SKM-1 (cell line): Measurements from ENCODE around the gene UBAC1.
"Not testable (repeated sequence)": the region's sequence is repeated elsewhere in the genome, so short reads cannot be mapped to it uniquely, and the experiment has no call there.

Experiments
- DNase-seq: peaks from one replicate; lab custom pipeline; 2025; ENCODE audit not compliant: unreplicated experiment; lab: John Stamatoyannopoulos, UW

UBAC1 gene

GRCh38 chr9:135902655-135903357 lies 58.4 kb downstream of the UBAC1 start:
- no peak for DNase-seq

GRCh38 chr9:135901826-135902225 lies 59.3 kb downstream of the UBAC1 start:
- DNase-seq = no peak

DNA sequence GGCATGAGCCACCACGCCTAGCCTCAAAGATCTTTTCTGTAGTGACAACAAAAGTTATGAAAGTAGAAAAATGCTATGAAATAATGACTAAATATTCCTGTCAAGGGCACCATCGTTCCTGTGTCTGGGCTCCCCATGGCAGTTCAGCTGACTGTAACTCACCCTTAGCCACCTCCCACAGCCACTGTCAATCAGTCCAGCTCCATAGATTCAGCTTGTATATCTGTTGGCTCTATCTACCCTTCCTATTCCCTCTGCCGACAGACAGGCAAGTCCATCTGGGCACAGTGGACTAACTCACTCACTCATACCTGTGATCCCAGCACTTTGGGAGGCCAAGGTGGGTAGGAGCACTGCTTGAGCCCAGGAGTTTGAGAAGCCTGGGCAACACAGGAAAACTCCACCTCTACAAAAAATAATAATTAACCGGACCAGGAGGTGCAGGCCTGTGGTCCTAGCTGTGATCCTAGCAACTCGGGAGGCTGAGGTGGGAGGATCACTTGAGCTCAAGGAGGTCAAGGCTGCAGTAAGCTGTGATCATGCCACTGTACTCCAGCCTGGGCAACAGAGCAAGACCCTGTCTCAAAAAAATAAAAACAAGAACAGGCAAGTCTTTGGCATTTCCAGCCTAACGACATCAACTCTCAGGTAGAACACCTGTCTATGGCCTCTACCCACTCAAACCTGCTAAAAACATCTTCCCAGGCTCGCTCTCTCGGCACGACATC lies 60.0 kb downstream of the UBAC1 start:
- DNase-seq = no peak

GRCh38 chr9:135898634-135899407 lies 62.4 kb downstream of the UBAC1 start:
- no peak for DNase-seq

DNA sequence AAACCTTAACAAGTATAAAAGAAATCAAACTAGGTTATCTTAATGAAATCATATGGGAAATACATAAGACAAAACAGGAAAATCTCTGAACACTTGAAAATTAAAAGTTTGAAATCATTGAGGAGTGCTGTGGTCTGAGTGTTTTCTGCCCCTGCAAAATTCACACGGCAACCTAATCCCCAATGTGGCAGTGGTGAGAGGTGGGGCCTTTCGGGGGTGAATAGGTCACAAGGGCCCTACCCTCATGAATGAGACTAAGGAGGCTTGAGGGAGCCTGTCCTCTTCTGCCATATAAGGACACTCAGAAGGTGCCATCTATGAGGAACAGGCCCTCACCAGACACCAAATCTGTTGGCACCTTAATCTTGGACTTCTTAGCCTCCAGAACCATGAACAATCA lies 64.5 kb downstream of the UBAC1 start:
- no peak for DNase-seq

DNA sequence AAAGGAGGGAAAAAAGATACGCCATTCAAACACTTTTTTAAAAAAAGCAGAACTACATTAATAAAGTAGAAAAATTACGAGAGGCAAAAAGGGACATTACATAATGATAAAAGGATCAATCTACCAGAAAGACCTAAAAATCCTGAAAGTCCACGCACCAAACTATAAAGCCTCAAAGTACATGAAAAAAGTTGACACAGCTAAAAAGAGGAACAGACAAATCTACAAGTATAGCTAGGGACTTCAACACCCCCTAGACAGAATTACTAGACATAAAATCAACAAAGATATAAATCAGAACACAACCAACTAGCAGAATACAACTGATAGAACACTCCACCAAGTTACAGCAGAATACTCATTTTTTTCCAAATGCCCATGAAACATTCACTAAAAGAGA lies 65.0 kb downstream of the UBAC1 start:
- DNase-seq = no peak

- no peak for DNase-seq
Observed at GRCh38 chr9:135895202-135895848, 65.8 kb downstream of the UBAC1 start.

DNA sequence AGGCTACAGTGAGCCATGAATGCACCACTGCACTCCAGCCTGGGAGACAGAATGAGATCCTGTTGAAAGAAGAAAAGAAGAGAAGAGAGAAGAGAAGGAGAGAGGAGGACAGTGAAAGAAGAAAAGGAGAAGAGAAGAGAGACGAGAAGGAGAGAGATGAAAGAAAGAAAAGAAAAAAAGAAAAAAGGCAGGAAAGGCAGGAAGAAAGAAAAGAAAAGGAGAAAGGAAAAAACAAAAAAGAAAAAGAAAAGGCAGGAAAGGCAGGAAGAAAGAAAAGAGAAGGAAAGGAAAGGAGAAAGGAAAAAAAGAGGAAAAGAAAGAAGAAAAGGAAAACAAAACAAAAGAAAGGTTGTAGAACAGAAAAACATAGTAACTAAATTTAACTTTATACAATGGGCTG lies 68.1 kb downstream of the UBAC1 start:
- no peak for DNase-seq

GRCh38 chr9:135892327-135892726 lies 68.8 kb downstream of the UBAC1 start:
- not testable (repeated sequence) for DNase-seq

- no peak for DNase-seq
Observed at GRCh38 chr9:135891027-135891631, 70.0 kb downstream of the UBAC1 start.

DNA sequence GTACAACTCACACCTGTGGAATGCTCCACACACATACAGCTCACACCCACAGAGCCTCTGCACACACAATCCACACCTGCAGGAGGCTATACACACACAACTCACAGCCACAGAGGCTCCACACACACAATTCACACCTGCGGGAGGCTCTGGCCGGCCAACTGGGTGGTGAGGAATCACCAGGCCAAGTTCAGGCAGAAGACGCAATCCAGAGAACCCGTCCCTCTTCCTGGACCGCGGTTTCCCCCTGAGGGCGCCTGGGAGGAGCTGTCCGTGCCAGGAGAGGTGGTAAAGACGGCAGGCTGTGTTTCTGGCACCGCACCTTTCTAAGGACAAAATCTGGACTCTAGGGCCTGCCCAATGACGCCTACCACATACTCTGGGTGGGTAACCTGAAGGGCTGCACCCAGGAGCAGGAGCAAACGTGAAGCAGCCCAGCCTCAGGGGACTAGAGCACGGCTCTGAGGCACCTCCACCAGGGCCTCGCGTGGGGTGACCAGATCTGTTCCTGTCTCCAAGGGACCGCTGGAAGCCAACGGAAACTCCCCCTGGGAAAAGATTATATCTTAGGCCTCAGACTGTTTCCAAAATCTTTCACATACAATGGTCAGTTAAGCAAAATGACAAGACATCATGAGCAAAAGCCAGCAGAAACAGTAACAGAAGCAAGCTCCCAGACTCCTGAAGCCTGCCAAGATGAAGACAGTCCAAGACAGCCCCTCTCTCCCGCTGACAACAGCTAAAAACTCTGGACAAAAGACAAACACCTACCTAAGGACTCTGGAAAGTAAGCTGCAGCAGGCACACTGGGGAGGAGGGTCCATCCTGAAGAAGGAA lies 70.8 kb downstream of the UBAC1 start:
- no peak for DNase-seq

DNA sequence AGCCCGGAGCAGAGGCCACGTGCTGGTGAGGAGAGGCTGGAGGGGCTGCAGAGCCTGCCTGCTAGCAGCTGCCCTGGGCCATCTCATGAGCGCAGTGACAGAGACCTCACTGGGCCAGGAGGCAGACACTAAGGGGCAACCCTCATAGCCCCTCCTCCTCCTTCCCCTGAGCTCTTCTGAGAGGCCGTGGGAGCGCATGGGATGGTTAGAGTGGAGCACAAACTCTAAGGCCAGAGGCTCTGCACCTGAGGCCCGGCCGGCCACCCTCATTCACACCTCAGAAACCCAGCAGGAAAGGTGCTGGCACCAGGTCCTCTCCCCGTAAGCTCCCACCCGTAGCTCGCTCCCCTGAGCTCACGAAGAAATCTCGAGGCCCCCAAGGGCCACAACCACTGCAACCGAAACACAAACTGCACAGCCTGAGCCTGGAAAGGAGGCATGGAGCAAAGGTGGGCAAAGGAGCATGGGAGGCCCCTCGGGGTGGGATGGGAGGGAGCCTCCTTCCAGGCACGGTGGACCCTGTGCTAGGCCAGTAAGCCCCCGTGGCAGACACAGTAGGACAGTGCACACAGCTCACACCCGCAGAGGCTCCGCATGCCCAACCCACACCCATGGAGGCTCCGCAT lies 71.5 kb downstream of the UBAC1 start:
- no peak for DNase-seq

DNA sequence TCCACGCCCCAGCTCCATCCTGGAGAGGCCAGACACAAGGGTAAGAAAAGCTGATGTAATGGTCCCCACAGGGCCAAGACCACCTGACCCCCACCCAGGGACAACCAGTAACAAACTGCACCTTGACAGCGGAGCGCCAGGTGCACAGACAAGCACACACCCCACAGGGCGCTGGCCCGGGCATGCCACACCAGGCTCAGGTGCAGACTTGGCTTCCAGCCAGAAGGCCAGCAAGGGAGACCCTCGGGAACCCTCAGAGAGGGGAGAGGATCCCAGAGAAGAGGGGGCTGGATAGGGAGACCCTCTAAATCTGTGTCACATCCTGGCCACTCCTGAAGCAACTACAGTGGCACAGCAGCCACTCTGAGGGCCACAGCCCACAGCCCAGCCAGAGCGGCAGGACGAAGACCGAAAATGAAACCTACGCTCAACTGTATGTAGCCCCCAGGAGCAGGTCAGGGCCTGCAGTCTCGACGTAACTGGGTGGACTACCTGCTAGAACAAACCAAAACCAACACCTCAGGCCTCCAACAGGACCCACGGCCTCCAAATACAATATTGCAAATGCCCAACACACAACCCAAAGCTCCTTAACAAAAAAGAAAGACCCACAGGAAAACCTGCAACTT lies 72.3 kb downstream of the UBAC1 start:
- DNase-seq = no peak

- DNase-seq = no peak
Observed at GRCh38 chr9:135888126-135888765, 72.9 kb downstream of the UBAC1 start.

GRCh38 chr9:135887585-135888050 lies 73.6 kb downstream of the UBAC1 start:
- peak; percentile 34 for DNase-seq

DNA sequence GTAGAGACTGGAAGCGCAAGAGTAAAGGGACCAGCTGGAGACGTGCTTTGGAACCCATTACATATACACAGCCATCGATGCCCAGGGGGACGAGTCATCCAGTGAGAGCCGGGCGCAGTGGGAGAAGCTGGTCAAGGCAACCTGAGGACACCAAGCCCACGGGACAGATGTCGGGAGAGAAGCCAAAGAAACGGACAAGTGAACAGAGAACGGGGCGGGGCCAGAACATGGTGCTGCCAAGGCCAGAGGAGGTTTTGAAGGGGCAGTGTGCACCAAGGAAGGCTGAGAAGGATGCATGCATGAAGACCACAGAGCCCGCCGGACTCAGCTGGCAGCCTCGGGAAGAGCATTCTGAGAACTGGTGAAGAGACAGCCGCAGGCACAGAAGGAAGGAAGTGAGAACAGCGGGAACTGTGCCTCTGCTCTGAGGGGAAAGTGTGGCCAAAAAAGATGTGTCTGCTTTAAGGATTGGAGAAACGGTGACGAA lies 74.1 kb downstream of the UBAC1 start:
- DNase-seq = peak; percentile 67

GRCh38 chr9:135886147-135886981 lies 74.8 kb downstream of the UBAC1 start:
- DNase-seq = no peak
